Epithelial cell of prostate (primary cell): ENCODE measurements around the gene DICER1.

ENCODE experiments used
- DNase-seq: peaks from one replicate; pipeline ENCODE4 v3.0.0-alpha.2; 2011; ENCODE audit warnings: low read depth, low spot score
- H3K27ac ChIP-seq: fragments of 450-650 bp; 2 replicates; pipeline ENCODE4 v1.5.1; 2017; ENCODE audit warnings: mild to moderate bottlenecking

The DICER1 gene

GRCh38 chr14:95045106-95045701 lies 112.1 kb downstream of the DICER1 start:
- H3K27ac ChIP-seq: no peak overlapping the region
- no peak for DNase-seq

- no peak overlapping the region for H3K27ac ChIP-seq
- DNase-seq: no peak
Observed at GRCh38 chr14:95044463-95045105, 112.7 kb downstream of the DICER1 start.

- no peak for DNase-seq
- H3K27ac ChIP-seq: no peak overlapping the region
Observed at GRCh38 chr14:95043732-95044462, 113.4 kb downstream of the DICER1 start.

- H3K27ac ChIP-seq: no peak overlapping the region
- DNase-seq: no peak
Observed at GRCh38 chr14:95043314-95043713, 114.0 kb downstream of the DICER1 start.

GRCh38 chr14:95041477-95042020 lies 115.8 kb downstream of the DICER1 start:
- no peak for DNase-seq
- no peak overlapping the region for H3K27ac ChIP-seq

- DNase-seq: no peak
- no peak overlapping the region for H3K27ac ChIP-seq
Observed at GRCh38 chr14:95040708-95041476, 116.4 kb downstream of the DICER1 start.

- no peak overlapping the region for H3K27ac ChIP-seq
- DNase-seq: no peak
Observed at GRCh38 chr14:95039993-95040348, 117.4 kb downstream of the DICER1 start.

- DNase-seq: no peak
- H3K27ac ChIP-seq: no peak overlapping the region
Observed at GRCh38 chr14:95039259-95039992, 117.9 kb downstream of the DICER1 start.

- no peak for DNase-seq
- no peak overlapping the region for H3K27ac ChIP-seq
Observed at GRCh38 chr14:95038521-95039250, 118.6 kb downstream of the DICER1 start.

GRCh38 chr14:95037273-95037672 lies 120.1 kb downstream of the DICER1 start:
- no peak for DNase-seq
- H3K27ac ChIP-seq: no peak overlapping the region
